ENCODE results near the gene MAGEA9. TPM values are rescaled to one million over a fixed set of nuclear protein-coding genes. Genes with fewer than 3 reads are reported as not detected.
"Not testable (repeated sequence)": the region's sequence is repeated elsewhere in the genome, so short reads cannot be mapped to it uniquely, and the experiment has no call there.

Gene MAGEA9
- total and polyA plus RNA-seq, 2 donors from 2014 or later = not detected

GRCh38 chrX:149758068-149758714 lies 23.5 kb upstream of the MAGEA9 start:
- Histone ChIP-seq H3K4me3 (ENCODE audit: low read length in 3 of 3) (no peak overlapping the region), H3K9ac (ENCODE audit: low read length in 3 of 3) (no peak overlapping the region), H3K27ac (ENCODE audit: low read depth in 2 of 2, low read length in 2 of 2) (no peak overlapping the region), H3K4me1 (ENCODE audit: control insufficient read depth in 2 of 3, insufficient read depth in 2 of 3, low read depth in 1 of 3, low read length in 3 of 3) (no peaks in the 10 kb centered on the region), H3K36me3 (ENCODE audit: control insufficient read depth in 2 of 3, insufficient read depth in 3 of 3, low read length in 3 of 3) (no peaks in the 10 kb centered on the region), H3K9me3 (ENCODE audit: control insufficient read depth in 2 of 3, insufficient read depth in 1 of 3, low read length in 3 of 3) (no peaks in the 10 kb centered on the region), H3K27me3 (ENCODE audit: control insufficient read depth, insufficient read depth, low read length) (no peaks in the 10 kb centered on the region)
- TF ChIP-seq, protein P1, sequence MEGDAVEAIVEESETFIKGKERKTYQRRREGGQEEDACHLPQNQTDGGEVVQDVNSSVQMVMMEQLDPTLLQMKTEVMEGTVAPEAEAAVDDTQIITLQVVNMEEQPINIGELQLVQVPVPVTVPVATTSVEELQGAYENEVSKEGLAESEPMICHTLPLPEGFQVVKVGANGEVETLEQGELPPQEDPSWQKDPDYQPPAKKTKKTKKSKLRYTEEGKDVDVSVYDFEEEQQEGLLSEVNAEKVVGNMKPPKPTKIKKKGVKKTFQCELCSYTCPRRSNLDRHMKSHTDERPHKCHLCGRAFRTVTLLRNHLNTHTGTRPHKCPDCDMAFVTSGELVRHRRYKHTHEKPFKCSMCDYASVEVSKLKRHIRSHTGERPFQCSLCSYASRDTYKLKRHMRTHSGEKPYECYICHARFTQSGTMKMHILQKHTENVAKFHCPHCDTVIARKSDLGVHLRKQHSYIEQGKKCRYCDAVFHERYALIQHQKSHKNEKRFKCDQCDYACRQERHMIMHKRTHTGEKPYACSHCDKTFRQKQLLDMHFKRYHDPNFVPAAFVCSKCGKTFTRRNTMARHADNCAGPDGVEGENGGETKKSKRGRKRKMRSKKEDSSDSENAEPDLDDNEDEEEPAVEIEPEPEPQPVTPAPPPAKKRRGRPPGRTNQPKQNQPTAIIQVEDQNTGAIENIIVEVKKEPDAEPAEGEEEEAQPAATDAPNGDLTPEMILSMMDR (IDR thresholded peaks at IDR 0.05; ENCODE audit: borderline replicate concordance, extremely low read depth, insufficient read depth) = no peak
- no peak for FAIRE-seq
- no peak for DNase-seq
- intact Hi-C loops (cut with DNase I) = no loop called here

DNA sequence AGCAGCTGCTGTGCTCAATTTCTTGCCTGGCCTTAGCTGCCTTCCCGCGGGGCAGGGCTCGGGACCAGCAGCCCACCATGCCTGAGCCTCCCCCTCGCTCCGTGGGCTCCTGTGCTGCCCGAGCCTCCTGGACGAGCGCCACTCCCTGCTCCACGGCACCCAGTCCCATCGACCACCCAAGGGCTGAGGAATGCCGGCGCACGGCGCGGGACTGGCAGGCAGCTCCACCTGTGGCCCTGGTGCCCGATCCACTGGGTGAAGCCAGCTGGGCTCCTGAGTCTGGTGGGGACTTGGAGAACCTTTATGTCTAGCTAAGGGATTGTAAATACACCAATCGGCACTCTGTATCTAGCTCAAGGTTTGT lies 23.0 kb upstream of the MAGEA9 start:
- H3K27ac ChIP-seq (ENCODE audit: low read depth in 2 of 2, low read length in 2 of 2); H3K36me3 ChIP-seq (ENCODE audit: control insufficient read depth in 2 of 3, insufficient read depth in 3 of 3, low read length in 3 of 3); H3K27me3 ChIP-seq (ENCODE audit: control insufficient read depth, insufficient read depth, low read length); H3K9me3 ChIP-seq (ENCODE audit: control insufficient read depth in 2 of 3, insufficient read depth in 1 of 3, low read length in 3 of 3); H3K9ac ChIP-seq (ENCODE audit: low read length in 3 of 3); H3K4me1 ChIP-seq (ENCODE audit: control insufficient read depth in 2 of 3, insufficient read depth in 2 of 3, low read depth in 1 of 3, low read length in 3 of 3); FAIRE-seq; DNase-seq; H3K4me3 ChIP-seq (ENCODE audit: low read length in 3 of 3); intact Hi-C loops (cut with DNase I): not testable (repeated sequence)

GRCh38 chrX:149759824-149760223 lies 21.9 kb upstream of the MAGEA9 start:
- TF ChIP-seq, protein P1 (IDR thresholded peaks at IDR 0.05; ENCODE audit: borderline replicate concordance, extremely low read depth, insufficient read depth) = no peak
- no peak for FAIRE-seq

DNA sequence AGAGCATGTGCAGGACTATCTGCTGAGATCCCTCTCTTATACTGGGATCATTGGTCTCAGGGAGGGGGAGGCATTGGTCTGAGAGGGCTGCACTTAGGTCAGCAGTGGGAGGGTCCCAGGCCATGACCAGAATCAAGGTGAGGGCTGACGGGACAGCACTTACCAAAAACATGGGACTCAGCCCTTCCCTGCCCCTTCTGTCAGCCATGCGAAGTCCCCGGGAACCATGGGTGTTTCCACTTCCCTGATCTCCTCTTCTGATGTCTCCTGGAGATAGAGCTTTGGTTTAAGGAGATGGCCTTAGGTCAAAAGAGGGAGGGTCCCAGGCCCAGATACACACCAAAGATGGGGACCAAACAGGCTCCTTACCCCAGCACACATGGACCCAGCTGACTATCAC lies 20.8 kb upstream of the MAGEA9 start:
- no peaks in the 10 kb centered on the region for H3K9me3 ChIP-seq (ENCODE audit: control insufficient read depth in 2 of 3, insufficient read depth in 1 of 3, low read length in 3 of 3)
- TF ChIP-seq, protein P1 (IDR thresholded peaks at IDR 0.05; ENCODE audit: borderline replicate concordance, extremely low read depth, insufficient read depth) = no peak
- DNase-seq (no peak), FAIRE-seq (no peak)
- no peaks in the 10 kb centered on the region for H3K4me1 ChIP-seq (ENCODE audit: control insufficient read depth in 2 of 3, insufficient read depth in 2 of 3, low read depth in 1 of 3, low read length in 3 of 3)
- no peak overlapping the region for H3K9ac ChIP-seq (ENCODE audit: low read length in 3 of 3)
- intact Hi-C loops (cut with DNase I) = no loop called here
- no peak overlapping the region for H3K4me3 ChIP-seq (ENCODE audit: low read length in 3 of 3)
- no peaks in the 10 kb centered on the region for H3K27me3 ChIP-seq (ENCODE audit: control insufficient read depth, insufficient read depth, low read length)
- H3K27ac ChIP-seq (ENCODE audit: low read depth in 2 of 2, low read length in 2 of 2) = no peak overlapping the region
- no peaks in the 10 kb centered on the region for H3K36me3 ChIP-seq (ENCODE audit: control insufficient read depth in 2 of 3, insufficient read depth in 3 of 3, low read length in 3 of 3)

More at GRCh38 chrX:149759824-149760223, 21.9 kb upstream of the MAGEA9 start:
- Histone ChIP-seq H3K9me3 (ENCODE audit: control insufficient read depth in 2 of 3, insufficient read depth in 1 of 3, low read length in 3 of 3) (no peaks in the 10 kb centered on the region), H3K36me3 (ENCODE audit: control insufficient read depth in 2 of 3, insufficient read depth in 3 of 3, low read length in 3 of 3) (no peaks in the 10 kb centered on the region), H3K27me3 (ENCODE audit: control insufficient read depth, insufficient read depth, low read length) (no peaks in the 10 kb centered on the region), H3K4me1 (ENCODE audit: control insufficient read depth in 2 of 3, insufficient read depth in 2 of 3, low read depth in 1 of 3, low read length in 3 of 3) (no peaks in the 10 kb centered on the region), H3K4me3 (ENCODE audit: low read length in 3 of 3) (no peak overlapping the region), H3K27ac (ENCODE audit: low read depth in 2 of 2, low read length in 2 of 2) (no peak overlapping the region), H3K9ac (ENCODE audit: low read length in 3 of 3) (no peak overlapping the region)
- DNase-seq = no peak
- intact Hi-C loops (cut with DNase I) = no loop called here

DNA sequence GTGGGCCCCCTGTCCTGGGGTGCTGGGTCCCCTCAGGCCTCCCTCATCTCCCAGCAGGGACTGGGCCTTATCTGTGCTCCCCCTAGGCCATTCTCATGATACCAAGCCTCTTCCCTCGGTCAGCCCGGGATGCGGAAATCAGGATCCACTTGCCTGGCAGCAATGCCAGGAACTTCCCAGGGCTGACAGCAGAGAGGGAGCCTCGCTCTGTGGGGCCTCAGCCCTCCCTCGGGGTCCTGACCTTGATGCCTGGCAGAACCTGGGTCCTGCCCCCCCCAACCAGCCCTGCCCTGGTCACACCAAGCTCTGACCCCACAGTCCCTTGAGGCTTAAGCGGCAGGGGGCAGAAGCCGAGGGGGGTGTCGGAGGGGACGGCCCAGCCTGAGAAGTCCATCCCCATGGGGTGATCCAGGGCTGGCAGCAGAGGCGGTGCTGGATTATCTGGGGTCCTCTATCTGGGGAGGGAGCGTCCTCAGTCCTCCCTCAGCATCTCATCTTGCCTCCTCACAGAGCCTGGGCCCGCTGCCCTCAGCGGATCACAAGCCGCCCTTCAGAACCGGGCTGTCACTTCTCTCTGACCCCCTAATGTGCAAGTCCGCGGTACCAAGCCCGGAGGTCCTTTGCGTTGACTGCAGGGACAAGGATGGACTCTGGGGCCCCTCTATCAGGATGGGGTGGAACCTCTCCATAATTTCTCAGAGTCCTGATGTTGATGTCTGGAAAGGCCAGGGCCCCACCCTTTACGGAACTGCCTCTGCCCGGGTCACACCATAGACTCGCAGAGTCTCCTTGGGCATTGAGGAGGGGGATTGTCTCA lies 19.7 kb upstream of the MAGEA9 start:
- H3K27me3 ChIP-seq (ENCODE audit: control insufficient read depth, insufficient read depth, low read length); H3K36me3 ChIP-seq (ENCODE audit: control insufficient read depth in 2 of 3, insufficient read depth in 3 of 3, low read length in 3 of 3); FAIRE-seq; H3K4me1 ChIP-seq (ENCODE audit: control insufficient read depth in 2 of 3, insufficient read depth in 2 of 3, low read depth in 1 of 3, low read length in 3 of 3); H3K27ac ChIP-seq (ENCODE audit: low read depth in 2 of 2, low read length in 2 of 2); intact Hi-C loops (cut with DNase I); H3K4me3 ChIP-seq (ENCODE audit: low read length in 3 of 3); H3K9ac ChIP-seq (ENCODE audit: low read length in 3 of 3); DNase-seq; H3K9me3 ChIP-seq (ENCODE audit: control insufficient read depth in 2 of 3, insufficient read depth in 1 of 3, low read length in 3 of 3): not testable (repeated sequence)

Data from kidney (tissue), 14 donors.